CD4-positive, alpha-beta T cell treated with Interleukin-10 for 1 hour (primary cell): ENCODE data around the gene C2orf49.

Experiments used
- DNase-seq: peaks from one replicate; pipeline ENCODE4 v3.0.0-alpha.2; 2020

The C2orf49 gene

DNA sequence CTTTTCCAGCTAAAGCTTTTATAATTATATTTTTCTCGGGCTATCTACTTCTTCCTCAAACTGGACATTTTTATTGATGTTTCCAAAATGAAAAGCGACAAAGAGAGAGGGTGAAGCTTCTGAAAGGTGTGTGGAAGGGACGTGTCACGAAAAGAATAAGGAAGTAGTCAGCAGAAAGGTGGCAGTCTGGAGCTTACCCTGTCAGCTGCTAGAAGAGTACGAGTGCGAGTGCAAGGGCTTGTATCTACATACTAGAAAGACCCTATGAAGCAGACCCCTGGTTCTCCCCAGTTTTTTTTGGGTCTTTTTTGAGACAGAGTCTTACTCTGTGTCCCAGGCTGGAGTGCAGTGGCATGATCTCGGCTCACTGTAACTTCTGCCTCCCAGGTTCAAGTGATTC lies 46.9 kb downstream of the C2orf49 start:
- no peak for DNase-seq

DNA sequence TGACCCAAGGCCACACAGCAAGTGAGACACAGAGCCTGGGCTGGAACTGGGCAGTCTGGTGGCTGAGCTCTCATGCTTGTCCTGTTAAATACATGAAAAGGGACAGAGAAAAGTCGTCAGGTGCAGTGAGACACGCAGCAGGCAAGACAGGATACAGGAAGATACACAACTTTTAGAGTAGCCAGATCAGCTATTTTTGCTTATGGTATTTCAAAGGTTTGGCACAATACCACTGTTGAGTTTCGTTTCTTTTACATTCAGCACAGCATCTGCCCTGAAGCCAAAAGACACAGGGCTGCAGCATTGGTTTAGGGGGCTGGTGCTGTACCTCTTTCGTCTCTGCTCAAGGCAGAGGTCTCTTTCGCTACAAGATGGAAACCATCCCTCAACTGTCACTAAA lies 47.5 kb downstream of the C2orf49 start:
- no peak for DNase-seq

DNA sequence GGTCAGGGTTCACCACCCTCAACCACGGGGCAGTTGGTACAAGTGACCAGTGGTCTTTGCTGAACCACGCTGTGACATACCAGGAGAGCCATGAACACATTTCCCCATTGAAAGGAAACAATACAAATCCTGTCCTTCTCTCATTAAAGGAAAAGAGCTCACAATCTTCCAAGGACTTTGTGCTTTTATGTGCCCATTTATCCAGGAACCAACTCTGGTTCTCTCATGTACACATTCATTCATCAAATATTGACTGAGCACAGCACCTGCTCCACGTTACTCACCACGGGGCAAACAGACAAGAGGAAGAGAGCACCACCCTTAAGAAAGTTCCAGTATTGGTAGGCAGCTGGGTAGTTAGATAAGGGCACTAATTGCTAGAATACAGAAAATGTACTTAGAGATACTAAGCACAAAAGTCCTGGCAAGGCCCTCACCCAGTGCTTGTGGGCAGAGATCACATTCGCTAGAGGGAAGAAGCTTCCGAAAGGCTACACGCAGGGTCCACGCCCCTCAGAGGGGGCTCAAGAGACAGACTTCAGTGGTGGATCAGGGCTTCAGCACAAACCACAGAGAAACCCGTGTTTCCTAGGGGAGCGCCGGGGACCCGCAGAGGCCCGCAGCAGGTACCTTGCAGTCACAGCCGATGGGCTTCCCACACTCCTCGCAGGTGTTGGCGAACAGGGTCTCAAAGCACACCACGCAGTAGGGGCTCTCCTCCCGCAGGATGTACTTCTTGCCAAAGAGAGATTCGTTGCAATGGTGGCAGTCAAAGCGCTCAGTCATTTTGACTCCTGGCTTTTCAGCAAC lies 48.6 kb downstream of the C2orf49 start:
- no peak for DNase-seq

DNA sequence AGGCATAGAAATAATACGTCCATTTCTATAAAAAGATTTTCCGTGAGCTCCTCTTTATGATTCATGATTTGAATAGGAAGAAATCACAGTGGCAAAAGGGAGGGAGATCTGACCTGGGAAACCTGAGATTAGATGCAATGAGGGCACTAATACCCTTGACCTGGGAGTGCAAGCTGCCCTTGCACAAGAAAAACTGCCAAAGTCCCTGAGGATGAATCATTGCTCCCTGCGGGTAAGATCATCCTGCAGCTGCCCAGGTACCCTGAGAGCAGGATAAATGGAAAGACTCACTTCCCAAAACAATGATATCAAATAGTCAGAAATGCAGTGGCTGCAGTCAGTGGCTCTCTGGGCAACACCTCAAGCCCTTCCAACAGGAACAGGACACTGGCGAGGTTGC lies 49.9 kb downstream of the C2orf49 start:
- DNase-seq, result no peak

DNA sequence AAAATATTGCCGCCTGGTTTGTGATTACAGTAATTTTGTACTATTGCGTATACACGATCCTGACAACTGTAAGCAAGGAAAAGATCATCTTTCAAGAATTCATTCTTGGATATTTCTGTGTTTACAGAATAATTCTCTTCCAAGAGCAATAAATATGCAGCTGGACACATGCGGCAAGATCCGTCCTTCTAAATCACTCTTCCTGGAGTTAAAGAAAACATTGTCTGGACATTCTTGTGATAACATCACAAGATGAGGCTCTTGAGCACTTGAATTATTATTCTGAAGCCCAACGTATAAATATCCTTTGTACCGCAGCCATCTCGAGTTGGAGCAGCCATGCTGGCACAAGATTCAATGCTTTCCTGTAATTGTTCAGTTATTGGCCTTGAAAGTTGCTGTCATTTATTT lies 51.6 kb downstream of the C2orf49 start:
- no peak for DNase-seq

DNA sequence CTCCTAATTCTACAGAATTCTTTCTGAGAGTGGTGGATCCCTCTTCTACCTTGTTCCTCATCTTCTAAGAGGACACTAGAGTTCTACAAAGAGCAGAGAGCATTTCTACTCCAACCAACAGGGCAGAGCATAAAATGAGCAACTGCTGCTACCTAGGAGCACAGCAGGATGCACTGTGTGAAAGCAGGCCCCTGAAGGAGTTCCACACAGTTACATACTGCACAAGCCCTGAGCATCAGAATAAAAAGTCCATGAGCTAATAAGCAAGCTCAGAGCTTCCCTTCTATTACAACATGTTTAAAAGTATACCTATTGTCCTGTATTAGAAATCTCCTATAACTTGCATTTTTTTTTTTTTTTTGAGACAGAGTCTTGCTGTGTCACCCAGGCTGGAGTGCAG lies 53.1 kb downstream of the C2orf49 start:
- DNase-seq, result no peak

DNA sequence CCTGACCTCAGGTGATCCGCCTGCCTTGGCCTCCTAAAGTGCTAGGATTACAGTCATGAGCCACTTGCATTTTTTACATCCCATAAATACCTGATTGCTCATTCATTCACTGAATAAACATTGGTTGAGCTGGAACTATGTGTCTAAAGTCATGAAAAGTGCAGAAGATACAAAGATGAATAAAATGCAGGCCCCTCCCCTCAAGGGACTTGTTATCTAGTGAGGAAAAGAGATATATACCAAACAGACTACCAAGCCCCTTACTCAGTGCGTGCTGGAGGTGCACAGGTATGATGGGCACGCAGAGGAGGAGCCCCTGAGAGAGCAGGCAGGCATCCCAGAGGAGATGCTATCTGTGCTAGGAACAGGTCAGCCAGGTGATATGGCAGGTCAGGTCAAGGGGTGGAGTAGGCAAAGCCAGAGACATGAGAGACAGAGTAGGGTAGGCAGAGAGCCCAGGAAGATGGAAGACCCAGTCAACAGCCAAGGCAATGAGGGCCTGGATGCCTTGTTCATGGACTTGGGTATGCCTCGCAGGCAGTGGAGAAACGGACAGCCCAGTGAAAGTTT lies 53.8 kb downstream of the C2orf49 start:
- no peak for DNase-seq

DNA sequence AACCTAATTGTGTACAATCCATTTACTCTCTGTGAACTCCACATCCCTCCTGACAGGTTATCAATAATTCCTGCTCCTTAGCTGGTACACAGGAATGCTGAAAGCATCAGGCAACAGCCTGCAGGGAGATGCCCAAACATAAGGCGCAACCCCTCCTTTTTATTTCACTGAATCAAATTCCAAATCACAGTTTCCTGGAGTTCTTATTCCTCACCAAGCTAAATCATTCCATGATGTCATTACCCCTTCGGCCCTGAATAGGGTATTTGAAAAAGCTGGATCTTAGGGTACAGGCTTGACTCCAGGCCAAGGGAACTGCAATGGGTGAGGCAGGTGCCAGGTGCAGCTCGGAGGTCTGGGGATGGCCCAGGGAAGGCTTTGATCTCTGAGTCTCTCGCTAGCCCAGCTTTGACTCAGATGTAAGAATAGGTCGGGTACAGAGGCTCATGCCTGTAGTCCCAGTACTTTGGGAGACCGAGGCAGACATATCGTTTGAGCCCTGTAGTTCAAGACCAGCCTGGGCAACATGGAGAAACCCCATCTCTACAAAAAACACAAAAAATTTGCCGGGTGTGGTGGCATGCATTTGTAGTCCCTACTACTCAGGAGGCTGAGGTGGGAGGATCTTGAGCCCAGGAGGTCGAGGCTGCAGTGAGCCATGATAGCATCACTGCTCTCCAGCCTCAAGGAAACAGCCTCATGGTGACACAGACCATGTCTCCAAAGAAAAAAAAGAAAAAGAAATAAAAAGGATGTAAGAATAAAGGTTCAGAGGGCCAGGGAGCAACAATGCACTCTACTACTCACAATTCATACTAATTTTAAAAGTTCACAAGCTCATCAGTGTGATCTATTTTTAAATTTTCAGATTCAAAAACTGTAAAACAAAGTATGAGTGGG lies 54.7 kb downstream of the C2orf49 start:
- DNase-seq, result no peak

DNA sequence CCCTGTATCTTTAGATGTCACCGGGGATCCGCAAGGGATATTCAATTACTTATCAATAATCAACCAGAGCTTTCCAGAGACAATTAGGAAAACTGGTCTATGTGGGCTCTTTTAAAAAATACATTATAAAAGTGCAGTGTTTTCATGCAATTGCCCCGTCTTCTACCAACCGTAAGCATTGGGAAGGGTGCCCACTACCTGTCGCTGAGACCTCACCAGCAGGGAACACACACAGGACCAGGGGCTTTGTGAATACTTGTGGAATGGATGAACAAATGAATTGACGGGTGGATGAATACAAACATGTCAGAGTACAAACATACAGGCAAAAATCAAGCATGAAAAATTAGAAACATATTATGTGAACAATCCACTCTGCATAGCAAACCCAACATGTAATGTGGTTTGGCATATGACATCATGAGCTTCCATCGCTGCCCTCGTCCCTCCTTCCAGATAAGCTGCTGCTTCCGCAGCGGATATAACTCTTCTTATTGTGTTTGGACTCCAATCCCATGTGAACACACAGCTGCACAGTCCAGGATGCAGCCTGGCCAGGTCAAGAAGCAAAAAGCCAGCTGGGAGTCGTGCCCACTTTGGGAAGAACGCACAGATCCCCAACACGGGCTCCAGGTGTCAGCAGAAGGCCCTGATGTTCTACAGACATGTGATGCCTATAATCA lies 56.2 kb downstream of the C2orf49 start:
- no peak for DNase-seq

DNA sequence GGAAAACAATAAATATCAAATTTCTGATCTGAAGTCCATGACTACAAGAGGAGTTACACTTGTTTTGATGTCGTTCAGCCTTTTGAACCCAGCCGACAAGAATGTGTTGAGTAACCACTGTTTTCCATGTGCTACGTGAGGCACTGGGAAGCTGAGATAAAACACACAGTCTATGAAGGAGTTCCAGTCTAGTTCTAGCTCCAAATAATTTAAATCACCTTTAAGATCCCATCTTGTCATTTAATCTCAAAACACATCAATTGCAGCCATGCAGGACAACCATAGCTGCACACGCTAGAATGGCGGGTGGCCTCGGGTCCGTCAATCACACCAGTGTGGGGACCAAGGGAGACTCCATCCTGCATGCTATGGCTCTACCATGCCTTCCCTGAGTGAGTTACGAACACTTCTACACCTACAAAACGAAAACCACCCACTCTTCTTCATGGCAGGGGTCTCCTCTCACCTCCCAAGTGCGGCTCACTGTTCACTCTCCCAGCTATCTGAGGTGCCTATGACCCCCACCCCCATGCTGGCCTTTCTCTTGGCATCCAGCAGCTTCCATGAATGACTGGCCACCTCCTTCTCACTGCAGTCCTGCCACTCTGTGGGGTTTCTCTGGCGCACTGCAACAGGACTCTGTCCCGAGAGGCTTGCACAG lies 57.7 kb downstream of the C2orf49 start:
- DNase-seq, result no peak

DNA sequence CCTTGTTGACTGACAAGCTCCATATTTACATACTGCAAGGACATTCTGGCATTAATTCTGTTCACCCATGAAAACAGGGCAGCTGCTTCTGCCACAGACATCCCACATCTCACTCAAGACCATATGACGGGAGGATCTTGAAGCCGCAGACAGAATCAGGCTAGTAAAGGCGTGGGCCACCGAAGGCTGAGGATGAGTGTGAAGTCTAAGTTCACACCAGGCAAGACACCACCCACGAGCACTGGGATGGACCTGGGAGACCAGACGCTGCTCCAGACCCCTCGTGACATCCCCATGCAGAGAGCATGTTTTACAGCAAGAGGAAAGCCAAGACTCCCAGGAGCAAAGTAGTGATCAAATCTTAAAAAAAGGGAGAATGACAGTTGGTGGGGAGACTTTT lies 58.4 kb downstream of the C2orf49 start:
- DNase-seq, result no peak

DNA sequence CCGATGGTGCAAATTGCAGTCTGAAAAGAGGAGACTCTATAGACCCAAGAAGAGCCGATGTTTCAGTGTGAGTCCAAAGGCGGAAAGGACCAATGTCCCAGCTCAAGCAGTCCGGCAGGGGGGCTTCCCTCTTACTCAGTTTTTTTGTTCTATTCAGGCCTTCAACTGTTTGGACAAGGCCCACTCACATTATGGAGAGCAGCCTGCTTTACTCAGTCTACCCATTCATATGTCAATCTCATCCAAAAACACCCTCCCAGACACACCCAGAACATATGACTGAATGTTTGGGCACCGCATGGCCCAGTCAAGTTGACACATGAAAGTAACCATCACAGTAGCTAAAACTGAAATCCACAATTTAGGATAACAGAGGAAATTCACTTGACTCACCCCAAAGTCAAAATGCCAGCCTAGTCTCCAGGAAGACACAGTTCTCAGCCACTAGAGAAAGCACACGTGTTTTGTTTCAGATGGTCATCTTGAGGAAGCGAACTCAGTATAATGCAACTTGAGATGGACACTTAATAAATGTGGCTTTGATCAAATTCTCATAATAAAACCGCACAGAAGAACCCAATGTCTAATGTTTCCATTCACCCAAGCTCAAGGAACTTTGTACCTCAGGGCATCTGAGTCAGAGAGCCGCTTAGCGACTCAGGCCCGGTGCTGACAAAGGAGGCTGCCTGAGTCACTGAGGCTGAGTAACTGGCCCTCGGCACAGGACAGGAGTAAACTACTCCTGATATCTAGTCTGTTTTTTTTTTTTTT lies 59.1 kb downstream of the C2orf49 start:
- no peak for DNase-seq

DNA sequence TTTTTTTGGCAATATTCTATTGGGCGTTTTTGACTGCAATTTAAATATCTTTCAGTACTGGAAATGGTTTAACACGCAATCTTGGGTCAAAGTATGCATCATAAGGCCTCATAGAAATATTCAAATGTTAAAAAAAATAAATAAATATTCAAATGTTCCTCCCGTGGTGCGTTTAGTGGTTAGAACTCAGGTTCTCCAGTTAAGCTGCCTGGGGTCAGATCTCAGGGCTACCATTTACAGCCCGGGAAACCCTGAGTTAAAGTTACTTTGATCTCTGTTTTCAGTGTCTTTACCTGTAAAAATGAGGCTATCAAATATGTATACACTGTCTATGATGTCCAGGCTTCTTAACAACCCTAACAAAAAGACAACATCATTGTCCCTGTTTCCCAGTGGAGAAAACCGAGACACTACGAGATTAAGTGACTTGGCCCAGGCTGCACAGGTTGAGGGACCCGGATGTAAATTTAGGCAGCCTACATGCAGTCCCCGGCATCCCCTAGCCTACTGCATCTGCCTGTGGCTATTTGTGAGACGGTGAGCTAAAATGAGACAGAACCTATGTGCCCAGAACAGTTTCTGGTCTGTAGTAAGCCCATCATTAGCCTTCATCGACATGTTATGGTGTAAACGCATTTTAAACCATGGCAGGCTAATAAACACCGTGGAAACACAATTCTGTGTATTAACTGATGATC lies 59.8 kb downstream of the C2orf49 start:
- DNase-seq, result no peak

DNA sequence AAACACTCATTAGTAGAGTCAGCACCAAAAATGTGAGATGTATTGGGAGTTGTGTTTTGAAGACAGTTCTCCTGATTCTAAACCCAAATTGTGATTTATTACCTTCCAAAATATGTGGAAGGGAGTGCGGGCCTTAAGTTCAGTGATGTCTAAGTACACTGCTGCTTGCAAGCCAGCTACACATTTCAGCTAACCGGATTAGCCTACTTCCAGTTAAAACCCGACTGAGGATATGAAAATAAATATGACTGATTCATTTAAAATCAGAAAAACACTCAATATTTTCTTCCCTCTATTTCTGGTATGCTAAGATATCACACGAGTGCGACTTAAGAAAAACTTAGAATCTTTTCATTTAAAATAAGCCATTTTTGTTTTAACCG lies 60.6 kb downstream of the C2orf49 start:
- DNase-seq, result no peak

DNA sequence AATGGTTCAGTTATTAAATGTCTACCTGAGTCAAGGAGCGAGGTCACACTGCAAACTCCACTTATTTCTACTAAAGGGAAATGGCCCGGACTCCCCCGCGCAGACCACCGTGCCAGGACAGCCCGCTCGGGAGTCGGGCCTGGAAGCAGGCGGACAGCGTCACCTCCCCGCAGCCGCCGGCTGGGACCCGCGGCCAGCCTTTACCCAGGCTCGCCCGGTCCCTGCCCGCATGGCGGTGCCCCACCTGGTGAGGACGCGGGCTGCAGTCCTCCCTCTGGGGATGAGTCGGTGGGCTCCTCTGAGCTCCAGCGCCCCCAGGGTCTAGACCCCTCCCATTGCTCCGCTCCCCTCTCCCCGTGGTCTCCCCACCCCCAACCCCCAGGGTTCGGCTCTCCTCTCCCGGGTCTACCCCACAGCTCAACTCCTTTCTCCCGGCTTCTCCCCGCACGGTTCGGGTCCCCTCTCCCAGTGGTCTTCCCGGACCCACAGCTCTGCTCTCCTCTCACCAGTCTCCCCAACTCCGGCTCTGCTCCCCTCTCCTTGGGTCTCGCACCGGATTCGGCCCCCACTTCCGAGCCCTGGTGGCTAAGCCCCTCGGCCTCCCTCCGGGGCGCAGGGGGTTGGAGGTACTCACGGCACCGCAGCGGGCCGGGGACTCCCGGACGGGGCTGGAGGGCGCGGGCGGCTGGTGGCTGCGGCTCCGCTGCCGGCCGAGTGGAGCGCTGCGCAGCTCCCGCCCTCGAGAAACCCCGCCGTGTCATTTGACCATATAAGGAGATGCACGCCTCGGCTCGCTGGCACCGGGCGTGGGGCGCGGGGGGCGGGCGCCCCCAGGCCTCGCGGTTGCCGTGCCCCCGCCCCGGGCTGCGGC lies 61.2 kb downstream of the C2orf49 start, which contains the start of gene FHL2:
FHL2 (minus strand) TSS at position 716 of the 871 bp plus-strand sequence. CDS start 12,535 bp downstream, outside the sequence.
- peak; percentile 69 for DNase-seq
